GM12878 (cell line): ENCODE results near the gene SLC35F3. TPM values are rescaled to one million over a fixed set of nuclear protein-coding genes. Genes with fewer than 3 reads are reported as not detected.

ENCODE experiments used
- ATAC-seq: fragments of 200-7000 bp; cut with Tn5 transposase; 3 replicates; pipeline ENCODE4 v1.9.1; 2020; ENCODE audit warnings: mild to moderate bottlenecking, moderate library complexity
- BruUV-seq: library from RNA; stranded (reverse); fragments of 400-500 nt; replicated peaks from 2 replicates; lab custom pipeline; 2021; lab: Mats Ljungman, UMichigan
- CTCF ChIA-PET: fragments of 300-600 bp; sonication (Branson Sonifier 250); formaldehyde crosslinking; extraction: SDS; loops from one replicate; lab custom pipeline; 2021; ENCODE audit warnings: inconsistent platforms; lab: Yijun Ruan, JAX
- POLR2A ChIA-PET: fragments of 350-600 bp; formaldehyde crosslinking; extraction: SDS; loops from one replicate; lab custom pipeline; 2021; ENCODE audit warnings: inconsistent platforms; lab: Charles Lee
- RAD21 ChIA-PET: fragments of 300-600 bp; sonication (Branson Sonifier 250); formaldehyde crosslinking; loops from one replicate; lab custom pipeline; 2023; ENCODE audit warnings: antibody characterized with exemption; ENCODE audit not compliant: unreplicated experiment; lab: Charles Lee
- SMC1A ChIA-PET: fragments of 300-600 bp; sonication (Branson Sonifier 250); formaldehyde crosslinking; loops from one replicate; lab custom pipeline; 2023; ENCODE audit not compliant: unreplicated experiment, uncharacterized antibody; lab: Charles Lee
- DNase-seq: peaks from one replicate; pipeline ENCODE4 v3.0.0-alpha.2; 2011; ENCODE audit warnings: low read depth, low spot score
- FAIRE-seq: peaks from 3 replicates; lab custom pipeline; 2011; peaks lifted over from hg19 to GRCh38; lab: Jason Lieb, UNC
- H2AFZ ChIP-seq: 2 replicates; pipeline ENCODE4 v1.6.0; 2011; ENCODE audit warnings: low read depth, low read length, control low read depth; ENCODE audit not compliant: control insufficient read depth
- H3K27ac ChIP-seq: 2 replicates; pipeline ENCODE4 v1.5.1; 2011; ENCODE audit warnings: control low read depth; ENCODE audit not compliant: control insufficient read depth, insufficient read depth
- H3K27me3 ChIP-seq, 2 experiments: replicated peaks in 1 of 2; 2 replicates each; pipeline versions ENCODE4 v1.6.0 to v1.6.1; 2011; ENCODE audit warnings: low read length in 1 of 2; ENCODE audit not compliant: control insufficient read depth in 2 of 2, insufficient read depth in 2 of 2
- H3K36me3 ChIP-seq, 2 experiments: 2 replicates each; pipeline ENCODE4 v1.5.1; 2011; ENCODE audit warnings: low read length in 1 of 2; ENCODE audit not compliant: control insufficient read depth in 2 of 2, insufficient read depth in 2 of 2
- H3K4me1 ChIP-seq: 2 replicates; pipeline ENCODE4 v1.6.1; 2011; ENCODE audit warnings: mild to moderate bottlenecking, low read length, moderate library complexity, mixed read lengths; ENCODE audit not compliant: control insufficient read depth, insufficient read depth
- H3K4me2 ChIP-seq: 2 replicates; pipeline ENCODE4 v1.6.0; 2011; ENCODE audit warnings: control low read depth; ENCODE audit not compliant: control insufficient read depth, insufficient read depth
- H3K4me3 ChIP-seq: fragments of 200-600 bp; sonication (generic); 2 replicates; pipeline ENCODE4 v1.5.1; 2016
- H3K79me2 ChIP-seq: 2 replicates; pipeline ENCODE4 v1.6.0; 2011; ENCODE audit warnings: low read length; ENCODE audit not compliant: control insufficient read depth, insufficient read depth
- H3K9ac ChIP-seq: 2 replicates; pipeline ENCODE4 v1.8.0; 2011; ENCODE audit warnings: low read length, control low read depth, mixed read lengths; ENCODE audit not compliant: control insufficient read depth, insufficient read depth
- H3K9me3 ChIP-seq: replicated peaks from 3 replicates; pipeline ENCODE4 v1.5.1; 2011; ENCODE audit warnings: mild to moderate bottlenecking, low read length; ENCODE audit not compliant: control insufficient read depth, insufficient read depth
- H4K20me1 ChIP-seq: 2 replicates; pipeline ENCODE4 v1.6.0; 2011; ENCODE audit not compliant: control insufficient read depth, insufficient read depth
- BCL11A ChIP-seq: IDR thresholded peaks from 2 replicates; pipeline ENCODE4 v1.6.1; 2011; ENCODE audit warnings: low read depth, low read length
- CBFB ChIP-seq: IDR thresholded peaks from 2 replicates; pipeline ENCODE4 v1.6.1; 2016; ENCODE audit warnings: antibody characterized with exemption, low read depth
- CBX5 ChIP-seq: sonication (generic); IDR thresholded peaks from 2 replicates; pipeline ENCODE4 v1.6.1; 2016; ENCODE audit warnings: low read depth, moderate library complexity, mild to moderate bottlenecking, inconsistent platforms
- GABPA ChIP-seq: IDR thresholded peaks from 2 replicates; pipeline ENCODE4 v1.6.1; 2014; ENCODE audit warnings: antibody characterized with exemption, low read depth, mild to moderate bottlenecking, inconsistent platforms
- MYB ChIP-seq: fragments of 150-350 bp; IDR thresholded peaks from 2 replicates; pipeline ENCODE4 v1.6.1; 2014; ENCODE audit warnings: mild to moderate bottlenecking, low read depth, low read length, borderline replicate concordance
- MYC ChIP-seq: IDR thresholded peaks from 2 replicates; pipeline ENCODE4 v1.6.1; 2011; ENCODE audit warnings: mild to moderate bottlenecking, low read length, moderate library complexity, inconsistent platforms; ENCODE audit not compliant: insufficient read depth, insufficient replicate concordance, insufficient read length, severe bottlenecking
- NFYA ChIP-seq: IDR thresholded peaks from 2 replicates; pipeline ENCODE4 v1.6.1; 2011; ENCODE audit warnings: low read depth, mild to moderate bottlenecking, low read length, improper control_type of control experiment, borderline replicate concordance
- PAX5 ChIP-seq: IDR thresholded peaks from 2 replicates; pipeline ENCODE4 v1.6.1; 2011; ENCODE audit warnings: low read depth, low read length, borderline replicate concordance
- RAD51 ChIP-seq: fragments of 450-650 bp; IDR thresholded peaks from 2 replicates; pipeline ENCODE4 v1.6.1; 2016; ENCODE audit warnings: moderate library complexity, mild to moderate bottlenecking, inconsistent platforms
- WRNIP1 ChIP-seq: IDR thresholded peaks from 2 replicates; pipeline ENCODE4 v1.6.1; 2011; ENCODE audit warnings: low read depth, low read length, improper control_type of control experiment, borderline replicate concordance
- ZBTB11 ChIP-seq: fragments of 450-650 bp; formaldehyde crosslinking; IDR thresholded peaks from 2 replicates; pipeline ENCODE4 v1.5.0; 2022; ENCODE audit warnings: mild to moderate bottlenecking, missing genetic modification characterization
- ZZZ3 ChIP-seq: IDR thresholded peaks from 2 replicates; pipeline ENCODE4 v1.6.1; 2011; ENCODE audit warnings: low read depth; ENCODE audit not compliant: control insufficient read depth, insufficient read length
- WGBS: methylation state at CpG from one replicate; pipeline ENCODE4 v1.1.6; 2016; ENCODE audit warnings: low lambda C conversion rate; ENCODE audit not compliant: insufficient replicate concordance, insufficient coverage; ENCODE audit errors: missing lambda C conversion rate; 5-methylcytosine and 5-hydroxymethylcytosine counted together
- in situ Hi-C: fragments of 300-500 bp; cut with MboI; formaldehyde crosslinking; loops from 9 replicates; pipeline ENCODE4 v1.14.3; 2018; ENCODE audit warnings: mixed read lengths
- intact Hi-C: fragments of 100-400 bp; cut with micrococcal nuclease; formaldehyde crosslinking; loops from one replicate; pipeline ENCODE4 v1.14.2; 2022; ENCODE audit not compliant: unreplicated experiment
- polyA plus RNA-seq, 11 experiments: library from polyadenylated mRNA; depleted of rRNA in 4 of 11; unstranded in 6 of 11; stranded (reverse) in 5 of 11; fragments of >200 nt; fragmentation: Nextera tagmentation in 4 of 11; fragmentation: Illumina TruSeq in 1 of 11; extraction: Ambion mirVana in 4 of 11; extraction: Trizol in 1 of 11; gene quantifications; 1 replicate in 1 of 11; 2 replicates in 10 of 11; pipeline versions ENCODE4 v1.2.1 to v1.2.3, GENCODE V29; 2011 to 2016; ENCODE audit warnings: inconsistent platforms in 2 of 11, missing spikeins in 2 of 11, low read depth in 1 of 11
- total RNA-seq, 4 experiments: library from RNA; depleted of rRNA in 3 of 4; stranded (reverse); fragments of >200 nt in 3 of 4; fragmentation: Illumina TruSeq in 1 of 4; extraction: Trizol in 1 of 4; gene quantifications; 2 replicates each; pipeline versions ENCODE4 v1.2.1 to v1.2.3, GENCODE V29; 2013 to 2021
- TF ChIP-seq, protein P1 (sequence below): fragments of 150-350 bp; IDR thresholded peaks from 2 replicates; pipeline ENCODE4 v1.6.1; 2016; ENCODE audit warnings: low read depth, low read length

Gene SLC35F3
- total and polyA plus RNA-seq, 10 of the 15 experiments (the other 5 are each of a cell fraction or from before 2014, with no cell fraction given) = 1.0 to 8.6 (median 5.7) TPM

- no peak for TF ChIP-seq MYC
- no peak for TF ChIP-seq ZZZ3
- TF ChIP-seq ZBTB11 (CRISPR knock-in tag) = no peak
These were observed 198.7 kb downstream of the SLC35F3 start (continued) for GRCh38 chr1:234103198-234103597.

DNA sequence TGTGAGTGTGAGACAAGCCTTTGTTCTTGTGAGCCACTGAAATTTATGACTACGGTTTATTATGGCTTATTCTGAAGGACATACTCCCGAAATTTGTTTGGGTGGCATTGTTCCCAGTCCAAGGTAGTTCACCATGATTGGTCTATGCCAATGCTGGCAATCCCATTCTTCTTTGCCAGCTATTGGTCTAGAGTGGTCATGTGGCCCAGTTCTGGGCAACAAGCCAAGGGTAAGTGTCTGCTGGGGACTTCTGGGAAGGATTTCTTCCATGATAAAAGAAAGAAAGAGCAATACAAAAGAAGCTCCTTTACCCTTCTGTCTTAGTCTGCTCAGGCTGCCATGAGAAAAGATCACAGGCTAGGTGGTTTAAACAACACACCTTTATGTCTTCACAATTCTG is 201.6 kb downstream of the SLC35F3 start:
- H3K9ac ChIP-seq = no peak overlapping the region
- FAIRE-seq (no peak), DNase-seq (no peak), ATAC-seq (no peak)
- in situ Hi-C loops (loop anchor here (25.0 kb wide), 1 partner anchor 981 kb away; no protein-coding TSS in a partner anchor), intact Hi-C loops (no loop called here)
- SMC1A ChIA-PET = interaction anchor here (0.7 to 1.9 kb wide), 4 partner anchors 9 to 665 kb away, joined by 3 to 9 read pairs (median 3); no protein-coding TSS in a partner anchor
- no peaks in the 10 kb centered on the region for H4K20me1 ChIP-seq
- H2AFZ ChIP-seq = no peak overlapping the region
- no peaks in the 10 kb centered on the region for H3K79me2 ChIP-seq
- no peaks in the 10 kb centered on the region for H3K36me3 ChIP-seq
- POLR2A ChIA-PET = no interaction called here
- WGBS = 0% methylated on average over 2 of the region's 2 CpGs
- CTCF ChIA-PET = interaction anchor here (1.6 kb wide), 1 partner anchor 8 kb away, joined by 6 read pairs; no protein-coding TSS in a partner anchor
- H3K27me3 ChIP-seq = peaks cover 1 to 2% of the 10 kb centered on the region in 2 experiments; a peak in 3 of 4 replicates
- RAD21 ChIA-PET = no interaction called here
- no peak for TF ChIP-seq BCL11A
- TF ChIP-seq, protein P1, sequence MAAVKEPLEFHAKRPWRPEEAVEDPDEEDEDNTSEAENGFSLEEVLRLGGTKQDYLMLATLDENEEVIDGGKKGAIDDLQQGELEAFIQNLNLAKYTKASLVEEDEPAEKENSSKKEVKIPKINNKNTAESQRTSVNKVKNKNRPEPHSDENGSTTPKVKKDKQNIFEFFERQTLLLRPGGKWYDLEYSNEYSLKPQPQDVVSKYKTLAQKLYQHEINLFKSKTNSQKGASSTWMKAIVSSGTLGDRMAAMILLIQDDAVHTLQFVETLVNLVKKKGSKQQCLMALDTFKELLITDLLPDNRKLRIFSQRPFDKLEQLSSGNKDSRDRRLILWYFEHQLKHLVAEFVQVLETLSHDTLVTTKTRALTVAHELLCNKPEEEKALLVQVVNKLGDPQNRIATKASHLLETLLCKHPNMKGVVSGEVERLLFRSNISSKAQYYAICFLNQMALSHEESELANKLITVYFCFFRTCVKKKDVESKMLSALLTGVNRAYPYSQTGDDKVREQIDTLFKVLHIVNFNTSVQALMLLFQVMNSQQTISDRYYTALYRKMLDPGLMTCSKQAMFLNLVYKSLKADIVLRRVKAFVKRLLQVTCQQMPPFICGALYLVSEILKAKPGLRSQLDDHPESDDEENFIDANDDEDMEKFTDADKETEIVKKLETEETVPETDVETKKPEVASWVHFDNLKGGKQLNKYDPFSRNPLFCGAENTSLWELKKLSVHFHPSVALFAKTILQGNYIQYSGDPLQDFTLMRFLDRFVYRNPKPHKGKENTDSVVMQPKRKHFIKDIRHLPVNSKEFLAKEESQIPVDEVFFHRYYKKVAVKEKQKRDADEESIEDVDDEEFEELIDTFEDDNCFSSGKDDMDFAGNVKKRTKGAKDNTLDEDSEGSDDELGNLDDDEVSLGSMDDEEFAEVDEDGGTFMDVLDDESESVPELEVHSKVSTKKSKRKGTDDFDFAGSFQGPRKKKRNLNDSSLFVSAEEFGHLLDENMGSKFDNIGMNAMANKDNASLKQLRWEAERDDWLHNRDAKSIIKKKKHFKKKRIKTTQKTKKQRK = no peak
- no peak for TF ChIP-seq RAD51
- no peak for TF ChIP-seq CBFB
- no peak for TF ChIP-seq MYB
- TF ChIP-seq ZZZ3 = no peak
- TF ChIP-seq NFYA = no peak
- TF ChIP-seq WRNIP1 = no peak
- no peak for TF ChIP-seq CBX5
- no peak for TF ChIP-seq GABPA
- TF ChIP-seq PAX5 = no peak
- TF ChIP-seq, all 136 proteins: peak for 0
- no TSS peak for BruUV-seq
- no peak overlapping the region for H3K4me3 ChIP-seq
- H3K9me3 ChIP-seq = no peaks in the 10 kb centered on the region
- no peak overlapping the region for H3K4me2 ChIP-seq
- no peaks in the 10 kb centered on the region for H3K4me1 ChIP-seq
- H3K27ac ChIP-seq = no peak overlapping the region
